Measurements from ENCODE around the gene GNAI2.
"Not testable (repeated sequence)": the region's sequence is repeated elsewhere in the genome, so short reads cannot be mapped to it uniquely, and the experiment has no call there.

The GNAI2 gene

GRCh38 chr3:50245251-50245745 lies 9.3 kb downstream of the GNAI2 start:
- no peak for DNase-seq (ENCODE audit: low spot score)

- peak; percentile 91 for DNase-seq (ENCODE audit: low spot score)
These were observed 10.0 kb downstream of the GNAI2 start for GRCh38 chr3:50245831-50246516.

- DNase-seq (ENCODE audit: low spot score) = peak; percentile 92
These were observed 10.5 kb downstream of the GNAI2 start for GRCh38 chr3:50246517-50246954.

DNA sequence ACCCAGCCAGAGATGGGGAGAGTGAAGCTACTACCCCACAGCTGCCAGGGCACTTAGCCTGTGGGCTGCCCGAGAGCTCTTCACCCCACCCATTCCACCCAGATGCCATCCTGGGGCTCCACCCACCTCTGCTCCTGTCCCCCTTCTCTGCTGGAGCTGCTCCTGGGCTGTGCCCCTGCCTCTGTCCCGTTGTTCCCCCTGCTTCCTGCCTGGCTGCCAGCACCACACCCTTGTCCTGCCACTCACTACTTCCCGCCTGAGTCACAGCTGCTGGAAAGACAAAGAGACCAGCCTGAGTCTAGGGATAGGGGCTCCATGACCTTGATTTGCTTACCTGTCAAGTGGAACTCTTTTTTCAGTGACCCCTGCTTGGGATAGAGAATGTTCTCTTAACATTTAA lies 12.4 kb downstream of the GNAI2 start:
- peak; percentile 82 for DNase-seq (ENCODE audit: low spot score)

- no peak for DNase-seq (ENCODE audit: low spot score)
These were observed 13.5 kb downstream of the GNAI2 start for GRCh38 chr3:50249457-50249856.

DNA sequence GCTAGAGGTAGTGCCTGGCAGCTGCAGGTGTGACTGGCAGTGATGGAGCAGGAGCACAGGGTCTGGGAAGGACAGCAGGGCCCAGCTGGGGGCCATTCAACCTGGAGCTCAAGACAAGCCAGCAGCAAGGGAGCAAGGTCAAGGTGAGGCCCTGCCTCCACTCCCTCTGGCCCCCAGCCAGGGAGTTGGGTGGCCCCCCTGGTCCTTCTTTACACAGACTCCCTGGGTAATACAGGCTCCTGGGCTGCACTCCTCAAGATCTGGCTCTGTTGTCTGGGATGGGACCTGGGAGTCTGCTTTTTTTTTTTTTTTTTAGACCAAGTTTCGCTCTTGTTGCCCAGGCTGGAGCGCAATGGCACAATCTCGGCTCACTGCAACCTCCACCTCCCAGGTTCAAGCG lies 14.5 kb downstream of the GNAI2 start:
- DNase-seq (ENCODE audit: low spot score) = no peak

GRCh38 chr3:50251220-50251619 lies 15.2 kb downstream of the GNAI2 start:
- DNase-seq (ENCODE audit: low spot score) = no peak

DNA sequence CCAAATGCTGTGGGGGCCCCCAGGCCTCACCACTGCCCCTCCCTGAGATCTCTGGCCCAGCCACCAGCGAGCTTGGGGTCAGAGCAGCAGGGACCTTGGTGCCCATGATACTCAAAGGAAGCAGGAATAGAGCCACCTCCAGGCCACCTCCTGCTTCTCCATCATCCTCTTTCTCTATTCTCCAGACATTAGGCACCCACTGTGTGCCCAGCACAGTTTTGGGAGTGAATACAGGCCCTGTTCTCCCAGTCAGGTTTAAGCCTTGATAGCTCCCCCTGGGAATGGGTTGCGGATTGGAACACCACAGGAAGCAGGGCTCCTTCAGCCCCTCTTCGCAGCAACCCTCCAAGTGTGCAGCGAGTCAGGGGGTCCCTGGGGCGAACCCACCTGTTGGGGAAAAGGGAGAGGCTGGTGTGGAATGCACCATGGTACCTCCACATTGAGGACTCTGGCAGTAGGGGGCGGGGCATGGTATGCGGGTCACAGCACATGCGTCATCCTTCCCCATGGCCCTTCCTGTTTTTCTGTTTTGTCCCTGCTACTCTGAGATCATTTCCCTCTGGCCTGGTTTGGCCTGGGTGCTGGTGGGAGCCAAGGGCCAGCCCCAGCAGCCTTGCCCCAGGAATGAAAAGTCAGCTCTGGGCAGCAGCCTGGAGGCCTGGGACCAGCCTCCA lies 18.7 kb downstream of the GNAI2 start:
- peak; percentile 84 for DNase-seq (ENCODE audit: low spot score)

GRCh38 chr3:50255251-50255615 lies 19.2 kb downstream of the GNAI2 start:
- DNase-seq (ENCODE audit: low spot score) = no peak

DNA sequence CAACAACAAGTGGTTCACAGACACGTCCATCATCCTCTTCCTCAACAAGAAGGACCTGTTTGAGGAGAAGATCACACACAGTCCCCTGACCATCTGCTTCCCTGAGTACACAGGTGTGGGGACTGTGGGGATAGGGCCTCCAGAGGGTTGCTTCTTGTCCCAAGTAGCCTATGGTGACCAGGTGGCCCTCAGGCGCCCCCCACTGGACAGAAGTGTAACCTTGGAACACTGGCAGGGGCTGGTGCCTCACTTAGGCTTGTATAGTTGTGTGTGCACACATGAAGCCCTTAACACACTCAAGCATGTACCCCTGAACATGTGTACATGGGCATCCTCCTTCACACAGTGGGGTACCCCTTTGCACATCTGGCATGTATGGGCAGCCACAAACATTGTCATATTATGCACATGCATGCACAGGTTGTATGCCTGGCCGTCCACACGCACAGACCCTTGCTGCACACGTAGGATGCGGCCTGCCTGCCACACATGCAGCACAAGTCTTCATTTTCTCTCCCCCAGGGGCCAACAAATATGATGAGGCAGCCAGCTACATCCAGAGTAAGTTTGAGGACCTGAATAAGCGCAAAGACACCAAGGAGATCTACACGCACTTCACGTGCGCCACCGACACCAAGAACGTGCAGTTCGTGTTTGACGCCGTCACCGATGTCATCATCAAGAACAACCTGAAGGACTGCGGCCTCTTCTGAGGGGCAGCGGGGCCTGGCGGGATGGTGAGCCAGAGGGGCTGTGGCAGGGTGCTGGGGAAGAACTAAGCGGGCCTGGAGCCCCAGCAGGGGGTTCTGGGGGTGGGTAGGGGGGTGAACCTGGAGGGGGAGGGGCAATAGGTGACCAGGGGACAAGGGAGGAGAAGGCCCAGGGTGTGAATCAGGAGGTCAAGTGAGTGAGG lies 21.2 kb downstream of the GNAI2 start:
- DNase-seq (ENCODE audit: low spot score) = no peak

DNA sequence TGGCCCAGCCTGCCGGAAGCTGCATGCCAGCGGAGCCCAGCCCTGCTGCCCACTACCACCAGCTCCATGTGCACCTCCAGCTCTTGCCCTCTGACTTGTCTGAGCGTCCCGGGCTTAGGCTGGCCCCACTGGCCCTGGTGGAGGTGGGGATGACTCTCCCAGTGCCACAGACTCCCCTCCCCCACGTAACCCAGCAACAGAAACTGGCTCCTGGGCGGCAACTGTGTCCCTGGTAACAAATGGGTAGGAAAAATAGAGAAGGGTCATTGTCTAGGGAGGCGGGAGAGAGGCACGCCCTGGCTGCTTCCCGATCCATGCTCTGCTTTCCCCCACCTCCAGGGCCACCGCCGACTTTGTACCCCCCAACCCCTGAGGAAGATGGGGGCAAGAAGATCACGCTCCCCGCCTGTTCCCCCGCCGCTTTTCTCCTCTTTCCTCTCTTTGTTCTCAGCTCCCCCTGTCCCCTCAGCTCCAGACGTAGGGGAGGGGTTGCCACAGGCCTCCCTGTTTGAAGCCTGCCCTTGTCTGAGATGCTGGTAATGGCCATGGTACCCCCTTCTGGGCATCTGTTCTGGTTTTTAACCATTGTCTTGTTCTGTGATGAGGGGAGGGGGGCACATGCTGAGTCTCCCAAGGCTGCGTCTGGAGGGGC lies 22.2 kb downstream of the GNAI2 start:
- DNase-seq (ENCODE audit: low spot score) = no peak

DNA sequence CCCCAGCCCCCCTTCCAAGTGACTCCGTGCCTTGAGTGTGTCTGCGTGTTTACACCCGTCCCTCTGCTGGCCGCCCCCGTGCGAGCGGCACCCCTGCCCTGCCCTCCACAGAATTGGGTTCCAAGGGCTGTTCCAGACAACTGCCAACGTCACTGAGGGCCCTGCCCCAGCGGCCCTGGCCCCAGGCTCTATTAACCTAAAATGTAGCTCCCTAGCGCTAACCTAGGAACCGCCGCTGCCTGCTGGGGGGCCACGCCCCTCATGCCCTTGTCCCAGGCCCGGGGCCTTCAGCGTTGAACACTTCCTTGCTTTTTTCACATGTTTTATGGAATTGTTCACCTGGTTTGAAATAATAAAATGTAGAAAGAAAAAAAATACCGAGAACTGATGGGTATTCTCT lies 23.0 kb downstream of the GNAI2 start:
- no peak for DNase-seq (ENCODE audit: low spot score)

DNA sequence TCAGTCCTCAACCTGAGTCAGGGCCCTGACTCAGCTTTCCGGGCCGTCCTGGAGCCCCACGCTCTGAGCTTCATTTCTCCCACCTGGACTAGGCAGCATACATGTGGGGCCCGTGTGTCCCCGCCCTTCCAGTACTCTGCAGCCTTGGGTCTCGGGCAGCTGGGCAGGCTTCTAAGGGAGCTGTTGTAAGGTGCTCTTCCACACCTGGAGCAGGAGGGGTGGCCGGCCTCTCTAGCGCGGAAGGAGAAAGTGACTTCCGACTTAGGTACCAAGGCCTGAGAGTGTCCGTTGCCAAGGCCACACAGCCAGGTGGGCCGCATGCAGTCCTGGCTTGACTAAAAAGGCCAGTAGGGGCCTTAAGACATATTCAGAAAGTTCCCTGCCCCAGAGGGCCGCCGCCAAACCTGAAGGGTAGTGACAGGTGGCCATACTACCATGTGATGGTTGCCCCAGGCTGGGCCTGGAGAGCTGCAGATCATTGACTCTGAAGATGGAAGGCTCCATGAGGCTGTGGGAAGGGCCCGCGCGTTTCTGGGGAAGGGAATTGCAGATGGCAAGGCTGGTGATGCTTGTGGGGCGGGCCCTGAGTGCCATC lies 23.5 kb downstream of the GNAI2 start:
- no peak for DNase-seq (ENCODE audit: low spot score)

- peak; percentile 88 for DNase-seq (ENCODE audit: low spot score)
These were observed 24.3 kb downstream of the GNAI2 start for GRCh38 chr3:50260027-50260941.

DNA sequence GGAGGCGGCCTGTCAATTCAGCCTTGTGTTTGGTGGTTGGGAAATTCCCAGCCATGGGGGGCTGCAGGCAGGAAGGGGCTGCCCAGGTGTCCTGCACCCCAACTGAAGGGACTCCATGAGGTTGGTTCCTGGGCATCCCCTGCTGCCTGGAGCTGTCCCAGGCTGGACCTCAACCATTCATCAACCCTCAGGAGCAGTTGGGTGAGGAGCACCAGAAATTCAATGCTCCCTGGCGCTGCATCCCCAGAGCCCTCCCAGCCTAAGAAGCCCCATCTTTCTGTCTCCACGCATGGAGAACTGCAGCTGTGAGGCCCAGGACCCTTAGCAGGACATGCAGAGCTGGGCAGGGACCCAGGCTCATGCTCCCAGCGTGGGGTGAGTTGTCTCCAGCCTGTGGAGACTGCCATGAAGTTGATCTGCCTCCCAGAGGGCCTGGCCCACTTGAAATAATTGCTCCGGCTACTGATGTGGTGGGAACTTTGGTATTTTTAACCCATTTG lies 25.0 kb downstream of the GNAI2 start:
- no peak for DNase-seq (ENCODE audit: low spot score)

- DNase-seq (ENCODE audit: low spot score) = no peak
These were observed 25.5 kb downstream of the GNAI2 start for GRCh38 chr3:50261505-50261904.

DNA sequence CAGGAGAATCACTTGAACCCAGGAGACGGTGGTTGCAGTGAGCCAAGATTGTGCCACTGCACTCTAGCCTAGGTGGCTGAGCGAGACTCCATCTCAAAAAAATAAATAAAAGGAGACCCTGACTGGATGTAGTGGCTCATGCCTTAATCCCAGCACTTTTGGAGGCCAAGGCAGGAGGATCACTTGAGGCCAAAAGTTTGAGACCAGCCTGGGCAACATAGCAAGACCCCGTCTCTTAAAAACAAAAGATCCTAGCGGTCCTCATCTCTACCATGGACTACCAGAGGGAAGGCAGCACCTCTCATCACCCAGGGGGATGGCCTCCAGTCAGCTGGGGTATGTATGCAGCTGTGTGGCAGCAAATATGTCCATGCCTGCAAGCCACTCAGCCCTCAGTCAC lies 26.2 kb downstream of the GNAI2 start:
- DNase-seq (ENCODE audit: low spot score) = not testable (repeated sequence)

GRCh38 chr3:50262778-50263177 lies 26.8 kb downstream of the GNAI2 start:
- no peak for DNase-seq (ENCODE audit: low spot score)

- no peak for DNase-seq (ENCODE audit: low spot score)
These were observed 27.7 kb downstream of the GNAI2 start for GRCh38 chr3:50263478-50264382.
